Astrocyte (in vitro differentiated cells and primary cell): Measurements from ENCODE around the gene MNT.

ENCODE experiments used
- CTCF ChIP-seq: IDR thresholded peaks from 2 replicates; pipeline ENCODE4 v1.5.1; 2011; ENCODE audit warnings: low read depth, mild to moderate bottlenecking, inconsistent platforms, low read length, moderate library complexity; ENCODE audit not compliant: insufficient read depth
- EZH2 ChIP-seq: IDR thresholded peaks from 2 replicates; pipeline ENCODE4 v1.6.1; 2012; ENCODE audit warnings: mild to moderate bottlenecking, low read length, inconsistent platforms; ENCODE audit not compliant: insufficient read depth

GRCh38 chr17:2395258-2396181 is 5.3 kb downstream of the MNT start:
- TF ChIP-seq CTCF, result no peak
- TF ChIP-seq EZH2, result no peak
